Mucosa of stomach (tissue), 1 donor: ENCODE data around the gene DENND1A.
"Not testable (repeated sequence)": the region's sequence is repeated elsewhere in the genome, so short reads cannot be mapped to it uniquely, and the experiment has no call there.

Experiments
- H3K27me3 ChIP-seq: one replicate; pipeline ENCODE4 v1.7.0; 2013; ENCODE audit warnings: mild to moderate bottlenecking, low read length; ENCODE audit not compliant: control insufficient read depth, insufficient read depth
- H3K36me3 ChIP-seq: one replicate; pipeline ENCODE4 v1.7.0; 2013; ENCODE audit warnings: low read length; ENCODE audit not compliant: control insufficient read depth, insufficient read depth
- H3K4me1 ChIP-seq: one replicate; pipeline ENCODE4 v1.7.0; 2013; ENCODE audit warnings: mild to moderate bottlenecking, low read length; ENCODE audit not compliant: control insufficient read depth, insufficient read depth
- H3K4me3 ChIP-seq: one replicate; pipeline ENCODE4 v1.7.0; 2013; ENCODE audit warnings: low read length
- H3K9ac ChIP-seq: one replicate; pipeline ENCODE4 v1.7.0; 2013; ENCODE audit warnings: mild to moderate bottlenecking, low read length, moderate library complexity
- H3K9me3 ChIP-seq: one replicate; pipeline ENCODE4 v1.7.0; 2013; ENCODE audit warnings: mild to moderate bottlenecking, low read length, moderate library complexity; ENCODE audit not compliant: control insufficient read depth
- donor health status: Pancreatic carcinoma.

The DENND1A gene

DNA sequence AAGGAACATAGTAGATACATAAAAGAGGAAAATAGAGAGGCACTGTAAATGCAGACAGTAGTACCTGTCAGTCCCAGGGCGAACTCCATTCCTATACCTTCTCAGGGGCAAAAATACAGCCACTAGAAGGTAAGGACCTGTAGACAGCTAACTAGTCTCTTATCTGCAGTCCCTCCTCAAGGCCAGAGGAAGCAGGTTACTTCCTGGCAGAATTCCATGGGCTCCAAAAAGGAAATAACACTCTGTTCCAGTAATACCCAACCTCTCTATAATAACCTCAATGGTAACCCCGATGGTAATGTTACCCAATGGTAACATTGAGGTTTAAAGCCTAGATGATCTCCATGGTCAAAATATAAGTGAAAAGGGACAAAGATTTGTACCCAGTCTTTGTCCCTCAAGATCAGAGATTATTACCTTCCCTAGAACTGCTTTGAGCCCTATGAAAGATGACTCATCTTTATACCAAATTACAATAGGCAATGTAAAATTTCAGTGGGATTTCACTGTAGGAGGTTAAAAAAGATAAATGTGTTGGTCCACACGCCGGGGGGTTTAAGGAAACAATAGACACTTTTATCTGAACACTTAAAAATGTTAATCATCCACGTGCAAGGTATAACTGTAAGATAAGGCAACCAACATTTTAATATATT lies 113.0 kb downstream of the DENND1A start:
- Histone ChIP-seq H3K9ac (no peak overlapping the region), H3K36me3 (no peaks in the 10 kb centered on the region), H3K27me3 (no peaks in the 10 kb centered on the region), H3K4me1 (no peaks in the 10 kb centered on the region), H3K9me3 (no peaks in the 10 kb centered on the region), H3K4me3 (no peak overlapping the region)

DNA sequence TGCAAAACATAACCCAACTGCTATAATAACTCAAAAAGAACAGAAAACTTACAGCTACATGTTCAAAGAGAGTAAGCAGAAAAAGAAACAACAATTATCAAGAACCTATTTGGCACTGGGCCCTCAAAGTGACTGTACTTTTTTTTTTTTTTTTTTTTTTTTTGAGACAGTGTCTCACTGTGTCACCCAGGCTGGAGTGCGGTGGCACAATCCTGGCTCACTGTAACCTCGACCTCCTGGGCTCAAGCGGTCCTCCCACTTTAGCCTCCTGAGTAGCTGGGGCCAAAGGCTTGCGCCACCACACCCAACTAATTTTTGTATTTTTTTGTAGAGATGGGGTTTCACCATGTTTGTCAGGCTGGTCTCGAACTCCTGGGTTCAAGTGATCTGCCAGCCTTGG lies 114.1 kb downstream of the DENND1A start:
- H3K9ac ChIP-seq, H3K27me3 ChIP-seq, H3K4me3 ChIP-seq, H3K4me1 ChIP-seq, H3K36me3 ChIP-seq, H3K9me3 ChIP-seq: not testable (repeated sequence)

DNA sequence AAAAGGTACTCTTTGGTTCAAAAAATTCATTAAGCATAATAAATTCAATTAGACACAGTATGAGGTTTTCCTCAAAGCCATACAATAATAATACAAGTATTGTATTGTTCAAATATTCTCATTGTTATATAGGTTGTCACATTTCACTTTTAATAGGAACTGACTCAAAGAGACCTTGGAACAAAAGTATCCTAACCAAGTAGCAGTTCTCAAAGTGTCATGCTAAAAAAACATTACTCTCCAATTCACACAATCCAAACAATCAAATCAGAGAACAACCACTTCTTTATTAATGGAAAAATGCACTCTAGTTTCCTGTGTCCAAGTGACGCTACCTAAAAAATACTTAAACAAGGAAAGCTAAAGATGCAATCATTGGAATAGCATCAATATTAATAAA lies 115.4 kb downstream of the DENND1A start:
- H3K9ac ChIP-seq = no peak overlapping the region
- H3K4me1 ChIP-seq = no peaks in the 10 kb centered on the region
- no peaks in the 10 kb centered on the region for H3K9me3 ChIP-seq
- no peaks in the 10 kb centered on the region for H3K36me3 ChIP-seq
- no peaks in the 10 kb centered on the region for H3K27me3 ChIP-seq
- no peak overlapping the region for H3K4me3 ChIP-seq

DNA sequence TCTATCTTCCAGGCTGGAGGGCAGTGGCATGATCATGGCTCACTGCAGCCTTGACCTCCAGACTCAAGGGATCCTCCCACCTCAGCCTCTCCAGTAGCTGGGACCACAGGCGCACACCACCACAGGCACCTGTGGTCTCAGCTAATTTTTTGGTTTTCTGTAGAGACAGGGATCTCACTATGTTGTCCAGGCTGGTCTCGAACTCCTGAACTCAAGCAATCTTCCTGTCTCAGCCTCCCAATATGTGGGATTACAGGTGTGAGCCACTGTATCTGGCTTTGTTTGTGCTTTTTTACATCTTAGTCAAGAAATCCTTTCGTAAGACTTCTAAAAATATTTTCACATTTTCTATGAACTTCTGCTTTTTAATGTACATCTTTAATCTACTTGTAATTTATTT lies 116.9 kb downstream of the DENND1A start:
- Histone ChIP-seq H3K36me3 (no peaks in the 10 kb centered on the region), H3K9ac (no peak overlapping the region), H3K9me3 (no peaks in the 10 kb centered on the region), H3K4me3 (no peak overlapping the region), H3K4me1 (no peaks in the 10 kb centered on the region), H3K27me3 (no peaks in the 10 kb centered on the region)

DNA sequence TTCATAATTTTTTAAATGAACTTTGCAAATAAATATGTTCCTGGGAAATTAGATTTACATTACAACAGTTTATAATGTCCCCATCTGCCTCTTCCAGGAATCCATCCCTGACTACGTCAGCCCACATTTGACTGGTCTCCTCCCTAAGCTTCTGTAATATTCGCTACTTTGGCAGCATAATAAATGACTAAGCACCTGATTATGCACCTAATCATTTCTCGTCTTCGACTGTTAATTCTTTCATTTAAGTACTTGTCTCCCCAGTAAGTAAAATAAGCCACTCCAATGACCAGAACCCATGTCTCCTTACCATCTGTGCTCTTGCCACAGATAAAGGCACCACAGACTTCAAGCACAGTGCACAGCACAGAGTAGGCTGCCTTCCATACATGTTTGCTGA lies 122.7 kb downstream of the DENND1A start:
- H3K4me3 ChIP-seq = no peak overlapping the region
- H3K9ac ChIP-seq = no peak overlapping the region
- no peaks in the 10 kb centered on the region for H3K27me3 ChIP-seq
- no peaks in the 10 kb centered on the region for H3K4me1 ChIP-seq
- no peaks in the 10 kb centered on the region for H3K9me3 ChIP-seq
- H3K36me3 ChIP-seq = no peaks in the 10 kb centered on the region

DNA sequence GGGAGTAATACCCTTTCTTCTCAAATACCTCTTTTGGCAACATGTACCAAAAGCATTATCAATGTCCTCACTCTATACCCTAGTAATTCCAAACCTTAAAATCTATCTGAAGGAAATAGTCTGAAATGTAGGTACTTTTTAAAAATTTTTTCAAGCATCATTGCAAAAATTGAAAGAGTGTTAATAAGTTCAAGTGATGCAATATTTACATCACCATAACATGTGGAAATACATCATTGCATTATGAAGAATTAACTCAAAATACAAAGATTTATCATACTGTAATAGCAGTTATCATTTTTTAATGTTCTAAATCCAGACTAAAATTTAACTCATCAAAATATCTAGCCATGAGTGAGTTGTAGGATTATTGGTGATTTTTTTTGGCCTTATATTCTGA lies 123.1 kb downstream of the DENND1A start:
- H3K27me3 ChIP-seq = no peaks in the 10 kb centered on the region
- H3K9ac ChIP-seq = no peak overlapping the region
- H3K4me1 ChIP-seq = no peaks in the 10 kb centered on the region
- no peaks in the 10 kb centered on the region for H3K36me3 ChIP-seq
- H3K9me3 ChIP-seq = no peaks in the 10 kb centered on the region
- H3K4me3 ChIP-seq = no peak overlapping the region

DNA sequence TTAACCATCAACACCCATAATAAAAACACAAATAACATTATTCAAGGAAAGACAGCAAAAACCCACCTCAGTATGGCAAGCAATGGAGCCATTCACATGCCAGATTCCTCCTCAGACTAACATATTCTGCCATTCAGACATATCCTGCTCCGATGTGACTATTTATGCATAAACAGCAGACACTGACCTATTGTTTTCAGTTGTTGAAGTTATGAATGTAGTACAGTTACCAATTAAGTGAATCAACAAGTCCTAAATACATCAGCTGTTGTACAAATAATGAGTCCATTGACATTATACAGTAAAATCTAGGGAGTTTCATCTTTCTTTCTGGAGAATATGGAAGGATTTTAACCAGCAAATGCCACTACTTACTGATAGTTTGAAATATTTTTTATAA lies 131.7 kb downstream of the DENND1A start:
- H3K9ac ChIP-seq = no peak overlapping the region
- H3K27me3 ChIP-seq = no peaks in the 10 kb centered on the region
- H3K36me3 ChIP-seq = no peaks in the 10 kb centered on the region
- no peaks in the 10 kb centered on the region for H3K4me1 ChIP-seq
- no peak overlapping the region for H3K4me3 ChIP-seq
- H3K9me3 ChIP-seq = no peaks in the 10 kb centered on the region

DNA sequence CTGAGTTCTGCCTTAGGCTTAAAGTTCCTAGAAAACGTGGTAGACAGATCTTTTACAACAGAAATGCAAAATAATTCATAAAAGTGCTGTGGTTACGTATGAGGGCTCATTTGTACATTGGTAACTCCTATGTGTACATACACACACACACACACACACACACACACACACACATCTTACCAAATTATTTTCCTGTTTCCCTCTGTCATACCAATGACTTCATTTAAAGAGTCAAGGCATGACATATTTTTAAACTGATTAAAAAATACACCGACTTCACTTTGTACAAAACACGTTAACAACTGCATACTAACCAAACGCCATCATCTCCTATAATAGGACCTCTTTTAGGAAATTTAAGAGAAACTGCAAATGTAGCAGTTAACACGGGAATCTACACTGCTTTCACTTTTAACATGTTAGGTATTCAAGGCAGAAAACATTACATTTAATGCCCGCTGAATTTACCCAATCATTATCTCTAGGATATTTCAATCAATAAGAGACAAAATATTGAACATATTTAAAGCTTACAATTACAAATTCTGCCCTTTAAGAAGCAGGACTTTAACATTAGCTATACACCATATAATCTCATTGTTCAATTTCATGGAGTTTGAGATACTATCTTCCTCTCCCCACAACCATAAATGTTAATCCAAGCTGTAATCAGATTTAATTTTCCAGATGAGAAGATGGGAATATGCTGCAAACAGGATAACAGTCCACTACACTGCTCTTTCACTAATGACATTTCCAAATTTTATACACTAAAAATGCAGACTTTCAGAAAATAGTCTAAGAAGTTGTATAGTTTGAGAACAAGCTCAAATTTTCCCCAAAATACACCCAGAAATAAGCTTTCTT lies 133.1 kb downstream of the DENND1A start:
- H3K36me3 ChIP-seq = no peaks in the 10 kb centered on the region
- H3K9me3 ChIP-seq = no peaks in the 10 kb centered on the region
- H3K9ac ChIP-seq = no peak overlapping the region
- H3K4me3 ChIP-seq = no peak overlapping the region
- H3K4me1 ChIP-seq = no peaks in the 10 kb centered on the region
- no peaks in the 10 kb centered on the region for H3K27me3 ChIP-seq

DNA sequence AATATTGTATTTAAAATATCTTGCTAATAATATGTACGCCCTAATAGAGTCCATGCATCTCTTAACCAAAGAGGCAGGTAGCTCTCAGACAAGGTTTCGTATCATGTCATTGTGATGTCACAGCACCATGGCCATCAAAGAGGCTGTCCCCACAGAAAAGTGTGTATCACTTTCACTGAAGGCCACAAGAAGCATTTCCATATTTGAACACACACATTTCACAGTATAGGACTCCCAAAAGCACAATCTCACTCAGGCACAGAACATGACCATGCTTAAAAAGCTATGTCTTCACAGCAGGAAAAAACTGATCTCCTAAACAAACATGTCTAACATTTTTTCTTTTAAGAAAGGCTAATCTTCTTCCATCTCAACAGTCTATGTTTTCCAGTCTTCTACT lies 133.8 kb downstream of the DENND1A start:
- H3K36me3 ChIP-seq = no peaks in the 10 kb centered on the region
- no peak overlapping the region for H3K4me3 ChIP-seq
- no peak overlapping the region for H3K9ac ChIP-seq
- H3K27me3 ChIP-seq = no peaks in the 10 kb centered on the region
- H3K4me1 ChIP-seq = no peaks in the 10 kb centered on the region
- H3K9me3 ChIP-seq = no peaks in the 10 kb centered on the region

DNA sequence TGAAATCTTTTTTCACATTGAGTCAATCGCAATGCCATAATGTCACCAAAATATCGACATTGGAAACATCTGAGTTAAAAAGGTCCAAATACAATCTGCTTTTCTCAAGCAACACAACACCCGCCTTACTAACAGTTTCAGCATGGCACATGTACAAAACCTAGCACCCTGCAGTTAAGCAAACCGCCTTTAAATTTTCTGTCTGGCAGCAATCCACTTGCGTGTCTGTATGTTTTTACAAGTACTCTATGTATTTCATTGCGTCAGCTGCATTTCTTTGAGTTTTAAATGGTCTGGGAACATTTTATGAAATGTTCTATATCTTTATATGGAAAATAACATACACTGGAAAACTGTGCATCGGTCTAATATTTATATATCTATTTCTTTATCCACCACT lies 134.6 kb downstream of the DENND1A start:
- Histone ChIP-seq H3K9me3 (no peaks in the 10 kb centered on the region), H3K4me1 (no peaks in the 10 kb centered on the region), H3K9ac (no peak overlapping the region), H3K36me3 (no peaks in the 10 kb centered on the region), H3K4me3 (no peak overlapping the region), H3K27me3 (no peaks in the 10 kb centered on the region)

DNA sequence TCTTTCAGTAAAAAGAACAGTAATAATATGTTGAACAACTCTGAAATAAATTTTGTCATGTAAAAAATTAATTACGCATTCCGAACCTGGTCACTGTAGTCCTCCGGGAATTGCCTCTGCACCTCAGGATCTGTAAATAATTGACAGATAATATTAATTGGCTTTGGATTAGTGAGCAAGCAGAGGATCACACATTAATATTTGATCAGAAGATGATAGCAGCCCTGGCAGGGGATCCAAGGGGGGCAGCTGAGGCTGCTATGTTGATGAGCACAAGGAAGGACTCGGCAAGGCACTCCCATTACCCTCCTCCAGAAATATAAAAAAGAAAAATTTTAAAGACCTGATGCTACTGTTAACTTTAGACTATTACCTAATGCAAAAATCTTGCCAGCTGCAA lies 137.4 kb downstream of the DENND1A start:
- no peaks in the 10 kb centered on the region for H3K4me1 ChIP-seq
- H3K9me3 ChIP-seq = no peaks in the 10 kb centered on the region
- no peaks in the 10 kb centered on the region for H3K36me3 ChIP-seq
- no peaks in the 10 kb centered on the region for H3K27me3 ChIP-seq
- H3K4me3 ChIP-seq = no peak overlapping the region
- no peak overlapping the region for H3K9ac ChIP-seq

DNA sequence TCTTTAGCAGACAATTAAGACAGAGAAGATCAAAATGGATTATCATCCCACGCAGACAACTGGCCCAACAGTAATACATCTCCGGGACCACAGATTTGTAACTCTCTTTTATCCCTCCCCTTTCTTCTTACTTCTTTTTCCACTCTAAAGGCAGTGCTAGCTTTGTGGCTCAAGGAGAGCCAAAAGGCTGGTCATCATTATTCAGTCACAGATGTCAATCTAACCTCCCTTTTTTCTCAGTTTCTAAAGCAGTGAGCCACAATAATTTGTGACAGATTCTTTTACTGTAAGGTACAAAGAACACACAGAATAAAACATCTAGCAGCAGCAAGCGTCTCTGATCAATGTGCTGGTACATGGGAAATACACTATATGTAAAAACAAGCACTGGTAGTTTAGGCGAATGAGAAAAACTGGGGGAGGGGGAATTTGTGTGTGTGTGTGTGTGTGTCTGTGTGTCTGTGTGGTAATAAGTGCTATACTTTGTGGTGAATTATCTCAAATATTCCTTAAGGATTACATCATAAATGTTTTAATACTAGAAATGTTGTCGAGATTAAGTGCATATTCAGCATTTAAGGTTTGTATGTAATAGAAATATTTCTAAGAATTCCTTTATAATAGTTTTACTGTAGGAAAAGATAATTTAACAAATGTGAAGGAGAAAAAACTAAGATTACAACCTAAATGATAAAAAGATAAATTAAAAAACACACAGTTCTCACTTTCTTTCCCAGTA lies 140.2 kb downstream of the DENND1A start:
- Histone ChIP-seq H3K9ac (no peak overlapping the region), H3K4me1 (no peaks in the 10 kb centered on the region), H3K36me3 (no peaks in the 10 kb centered on the region), H3K27me3 (no peaks in the 10 kb centered on the region), H3K4me3 (no peak overlapping the region), H3K9me3 (no peaks in the 10 kb centered on the region)
